Mesothelial cell of epicardium (in vitro differentiated cells): Measurements from ENCODE around the gene CTH. TPM values are rescaled to one million over a fixed set of nuclear protein-coding genes. Genes with fewer than 3 reads are reported as not detected.
"Not testable (repeated sequence)": the region's sequence is repeated elsewhere in the genome, so short reads cannot be mapped to it uniquely, and the experiment has no call there.

Experiments used
- DNase-seq, 2 experiments: peaks; one replicate each; pipeline ENCODE4 v3.0.0; 2021; ENCODE audit warnings: low spot score in 2 of 2; ENCODE audit not compliant: unreplicated experiment in 2 of 2
- H3K27ac Mint-ChIP-seq: 2 replicates; pipeline ENCODE4 v1.8.0; 2021; ENCODE audit warnings: mixed read lengths
- H3K27me3 Mint-ChIP-seq: 2 replicates; pipeline ENCODE4 v1.8.0; 2021; ENCODE audit warnings: low read depth, mixed read lengths
- H3K36me3 Mint-ChIP-seq: 2 replicates; pipeline ENCODE4 v1.8.0; 2021; ENCODE audit warnings: mixed read lengths
- H3K4me1 Mint-ChIP-seq: 2 replicates; pipeline ENCODE4 v1.8.0; 2021; ENCODE audit warnings: mixed read lengths
- H3K4me3 Mint-ChIP-seq: 2 replicates; pipeline ENCODE4 v1.8.0; 2021; ENCODE audit warnings: mild to moderate bottlenecking, moderate library complexity, mixed read lengths
- H3K9me3 Mint-ChIP-seq: 2 replicates; pipeline ENCODE4 v1.8.0; 2021; ENCODE audit warnings: mixed read lengths
- total RNA-seq: library from RNA; stranded (reverse); gene quantifications from 3 replicates; pipeline ENCODE4 v1.2.1, GENCODE V29; 2021
- TF ChIP-seq, protein P1 (sequence below): fragments of 200-600 bp; sonication (generic); IDR thresholded peaks from one replicate; pipeline ENCODE4 v1.5.0; 2021; ENCODE audit warnings: antibody characterized with exemption; ENCODE audit not compliant: unreplicated experiment

Gene CTH
- total RNA-seq, 1 donor from 2014 or later = 4.8 TPM

DNA sequence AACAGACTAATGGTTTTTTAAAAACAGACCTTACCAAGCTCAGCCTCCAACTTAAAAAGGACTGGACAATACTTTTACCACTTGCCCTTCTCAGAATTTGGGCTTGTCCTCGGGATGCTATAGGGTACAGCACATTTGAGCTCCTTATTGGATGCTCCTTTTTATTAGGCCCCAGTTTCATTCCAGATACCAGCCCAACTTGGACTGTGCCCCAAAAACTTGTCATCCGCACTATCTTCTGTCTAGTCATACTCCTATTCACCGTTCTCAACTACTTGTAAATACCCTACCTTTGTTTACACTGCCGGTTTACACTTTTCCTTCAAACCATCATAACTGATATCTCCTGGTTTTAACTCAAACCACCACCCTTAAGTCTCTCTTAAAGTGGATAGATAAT, 38.6 kb upstream of the CTH start:
- Mint-ChIP-seq H3K4me3 (no peak overlapping the region), H3K27ac (no peak overlapping the region), H3K4me1 (peaks cover 5% of the 10 kb centered on the region), H3K27me3 (no peaks in the 10 kb centered on the region), H3K36me3 (no peaks in the 10 kb centered on the region), H3K9me3 (no peaks in the 10 kb centered on the region)
- TF ChIP-seq, protein P1, sequence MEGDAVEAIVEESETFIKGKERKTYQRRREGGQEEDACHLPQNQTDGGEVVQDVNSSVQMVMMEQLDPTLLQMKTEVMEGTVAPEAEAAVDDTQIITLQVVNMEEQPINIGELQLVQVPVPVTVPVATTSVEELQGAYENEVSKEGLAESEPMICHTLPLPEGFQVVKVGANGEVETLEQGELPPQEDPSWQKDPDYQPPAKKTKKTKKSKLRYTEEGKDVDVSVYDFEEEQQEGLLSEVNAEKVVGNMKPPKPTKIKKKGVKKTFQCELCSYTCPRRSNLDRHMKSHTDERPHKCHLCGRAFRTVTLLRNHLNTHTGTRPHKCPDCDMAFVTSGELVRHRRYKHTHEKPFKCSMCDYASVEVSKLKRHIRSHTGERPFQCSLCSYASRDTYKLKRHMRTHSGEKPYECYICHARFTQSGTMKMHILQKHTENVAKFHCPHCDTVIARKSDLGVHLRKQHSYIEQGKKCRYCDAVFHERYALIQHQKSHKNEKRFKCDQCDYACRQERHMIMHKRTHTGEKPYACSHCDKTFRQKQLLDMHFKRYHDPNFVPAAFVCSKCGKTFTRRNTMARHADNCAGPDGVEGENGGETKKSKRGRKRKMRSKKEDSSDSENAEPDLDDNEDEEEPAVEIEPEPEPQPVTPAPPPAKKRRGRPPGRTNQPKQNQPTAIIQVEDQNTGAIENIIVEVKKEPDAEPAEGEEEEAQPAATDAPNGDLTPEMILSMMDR = no peak
- no peak for DNase-seq

DNA sequence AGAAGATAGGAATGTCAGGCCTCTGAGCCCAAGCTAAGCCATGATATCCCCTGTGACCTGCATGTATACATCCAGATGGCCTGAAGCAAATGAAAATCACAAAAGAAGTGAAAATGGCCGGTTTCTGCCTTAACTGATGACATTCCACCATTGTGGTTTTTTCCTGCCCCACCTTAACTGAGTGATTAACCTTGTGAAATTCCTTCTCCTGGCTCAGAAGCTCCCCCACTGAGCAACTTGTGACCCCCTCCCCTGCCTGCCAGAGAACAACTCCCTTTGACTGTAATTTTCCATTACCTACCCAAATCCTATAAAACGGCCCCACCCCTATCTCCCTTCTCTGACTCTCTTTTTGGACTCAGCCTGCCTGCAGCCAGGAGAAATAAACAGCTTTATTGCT, 37.5 kb upstream of the CTH start:
- DNase-seq, H3K4me3 Mint-ChIP-seq: not testable (repeated sequence)
- peak overlapping the region; percentile 41 for H3K27ac Mint-ChIP-seq

GRCh38 chr1:70376196-70376595, 34.9 kb upstream of the CTH start:
- no peaks in the 10 kb centered on the region for H3K27me3 Mint-ChIP-seq
- no peaks in the 10 kb centered on the region for H3K36me3 Mint-ChIP-seq
- DNase-seq = no peak
- no peak overlapping the region for H3K27ac Mint-ChIP-seq
- H3K4me1 Mint-ChIP-seq = peaks cover 5% of the 10 kb centered on the region
- no peaks in the 10 kb centered on the region for H3K9me3 Mint-ChIP-seq
- no peak overlapping the region for H3K4me3 Mint-ChIP-seq
- TF ChIP-seq, protein P1 = no peak

More for the DNA sequence above, 37.5 kb upstream of the CTH start:
- not testable (repeated sequence) for H3K9me3 Mint-ChIP-seq, H3K27me3 Mint-ChIP-seq, H3K4me1 Mint-ChIP-seq, H3K36me3 Mint-ChIP-seq

DNA sequence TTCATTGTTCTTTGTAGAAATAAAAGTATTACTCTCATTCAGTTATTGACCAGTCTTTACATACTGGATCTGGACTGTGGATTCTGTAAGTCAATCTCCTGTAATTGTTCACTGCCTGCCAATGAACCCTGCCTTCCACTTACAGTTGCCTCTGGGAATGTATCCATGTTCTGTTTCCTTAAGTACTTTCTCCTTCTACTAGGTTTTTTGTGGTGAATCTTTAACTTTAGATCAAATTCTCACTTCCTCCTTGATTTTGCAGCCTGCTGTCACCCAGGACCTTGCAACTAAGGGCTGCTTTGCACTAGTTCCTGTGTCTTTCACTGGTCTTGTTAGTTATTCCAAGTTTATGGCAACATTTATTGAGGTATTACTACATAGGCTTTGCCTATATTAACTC, 28.4 kb upstream of the CTH start:
- Mint-ChIP-seq H3K36me3 (no peaks in the 10 kb centered on the region), H3K9me3 (no peaks in the 10 kb centered on the region)

GRCh38 chr1:70383483-70383882, 27.6 kb upstream of the CTH start:
- Mint-ChIP-seq H3K4me1 (no peaks in the 10 kb centered on the region), H3K27me3 (no peaks in the 10 kb centered on the region), H3K9me3 (no peaks in the 10 kb centered on the region), H3K4me3 (no peak overlapping the region), H3K27ac (no peak overlapping the region), H3K36me3 (no peaks in the 10 kb centered on the region)
- TF ChIP-seq, protein P1 = no peak
- no peak for DNase-seq

More for the DNA sequence above, 28.4 kb upstream of the CTH start:
- no peak overlapping the region for H3K4me3 Mint-ChIP-seq
- H3K27me3 Mint-ChIP-seq = no peaks in the 10 kb centered on the region
- H3K4me1 Mint-ChIP-seq = no peaks in the 10 kb centered on the region
- TF ChIP-seq, protein P1 = no peak
- no peak for DNase-seq
- H3K27ac Mint-ChIP-seq = no peak overlapping the region

GRCh38 chr1:70384542-70384941, 26.5 kb upstream of the CTH start:
- H3K4me3 Mint-ChIP-seq = no peak overlapping the region

More at GRCh38 chr1:70384542-70384941, 26.5 kb upstream of the CTH start:
- no peaks in the 10 kb centered on the region for H3K36me3 Mint-ChIP-seq
- no peaks in the 10 kb centered on the region for H3K27me3 Mint-ChIP-seq
- no peak overlapping the region for H3K27ac Mint-ChIP-seq
- no peak for DNase-seq
- H3K4me1 Mint-ChIP-seq = no peaks in the 10 kb centered on the region
- TF ChIP-seq, protein P1 = no peak
- H3K9me3 Mint-ChIP-seq = no peaks in the 10 kb centered on the region
